ENCODE measurements around the gene CACFD1.

- no peak for TF ChIP-seq CTCF (IDR thresholded peaks at IDR 0.05)
- TF ChIP-seq EP300 (IDR thresholded peaks at IDR 0.05), result no peak
- no peak for TF ChIP-seq POLR2A (IDR thresholded peaks at IDR 0.05)
Observed at GRCh38 chr9:133470427-133470924, 10.7 kb downstream of the CACFD1 start.
